Naive thymus-derived CD4-positive, alpha-beta T cell (primary cell): ENCODE measurements around the gene LMO7. TPM values are rescaled to one million over a fixed set of nuclear protein-coding genes. Genes with fewer than 3 reads are reported as not detected.

ENCODE experiments used
- ATAC-seq: fragments of 150-1000 bp; cut with Tn5 transposase; 2 replicates; pipeline ENCODE4 v1.10.0; 2021; ENCODE audit warnings: mild to moderate bottlenecking, moderate library complexity
- CTCF ChIA-PET: fragments of 350-600 bp; sonication (Branson Sonifier 250); formaldehyde crosslinking; loops from one replicate; lab custom pipeline; 2021; ENCODE audit warnings: antibody characterized with exemption; lab: Charles Lee
- POLR2A ChIA-PET: fragments of 350-600 bp; sonication (Branson Sonifier 250); formaldehyde crosslinking; loops from one replicate; lab custom pipeline; 2021; ENCODE audit warnings: antibody characterized with exemption, inconsistent platforms; lab: Charles Lee
- DNase-seq, 9 donors: peaks; one replicate each; pipeline versions ENCODE4 v3.0.0 to v3.0.0-alpha.2; 2020 to 2022; ENCODE audit warnings: mixed read lengths in 1 of 9
- H3K27ac ChIP-seq: one replicate; pipeline ENCODE4 v1.7.0; 2013; ENCODE audit warnings: mild to moderate bottlenecking, low read depth, low read length, moderate library complexity
- H3K27me3 ChIP-seq, 2 donors: one replicate each; pipeline ENCODE4 v1.7.0; 2013; ENCODE audit warnings: low read length in 2 of 2, mild to moderate bottlenecking in 2 of 2, moderate library complexity in 2 of 2; ENCODE audit not compliant: control insufficient read depth in 2 of 2, insufficient read depth in 2 of 2
- H3K36me3 ChIP-seq, 3 experiments: 1 replicate in 2 of 3; 2 replicates in 1 of 3; pipeline ENCODE4 v1.7.0; 2013; ENCODE audit warnings: low read length in 3 of 3, mild to moderate bottlenecking in 3 of 3, moderate library complexity in 1 of 3; ENCODE audit not compliant: insufficient read depth in 3 of 3, control insufficient read depth in 2 of 3
- H3K4me1 ChIP-seq, 2 donors: one replicate each; pipeline ENCODE4 v1.7.0; 2013; ENCODE audit warnings: low read length in 2 of 2, mild to moderate bottlenecking in 2 of 2, moderate library complexity in 1 of 2; ENCODE audit not compliant: control insufficient read depth in 2 of 2, insufficient read depth in 2 of 2
- H3K4me3 ChIP-seq: 2 replicates; pipeline ENCODE4 v1.7.0; 2013; ENCODE audit warnings: mild to moderate bottlenecking, low read length
- H3K9me3 ChIP-seq, 3 experiments: 1 replicate in 2 of 3; 2 replicates in 1 of 3; pipeline ENCODE4 v1.7.0; 2013; ENCODE audit warnings: low read length in 3 of 3; ENCODE audit not compliant: control insufficient read depth in 2 of 3
- H3K27ac Mint-ChIP-seq, 9 donors: one replicate each; pipeline ENCODE4 v1.8.0; 2020 to 2022; ENCODE audit warnings: mixed read lengths in 9 of 9, mild to moderate bottlenecking in 8 of 9, moderate library complexity in 5 of 9, inconsistent platforms in 2 of 9
- H3K27me3 Mint-ChIP-seq, 5 donors: one replicate each; pipeline ENCODE4 v1.8.0; 2021 to 2022; ENCODE audit warnings: mixed read lengths in 5 of 5, mild to moderate bottlenecking in 1 of 5
- H3K36me3 Mint-ChIP-seq, 5 donors: one replicate each; pipeline ENCODE4 v1.8.0; 2020 to 2022; ENCODE audit warnings: mixed read lengths in 5 of 5, mild to moderate bottlenecking in 3 of 5, inconsistent platforms in 1 of 5
- H3K4me1 Mint-ChIP-seq, 7 donors: one replicate each; pipeline ENCODE4 v1.8.0; 2020 to 2022; ENCODE audit warnings: mixed read lengths in 7 of 7, mild to moderate bottlenecking in 3 of 7, inconsistent platforms in 1 of 7
- H3K4me3 Mint-ChIP-seq, 10 donors: one replicate each; pipeline ENCODE4 v1.8.0; 2020 to 2022; ENCODE audit warnings: mild to moderate bottlenecking in 10 of 10, mixed read lengths in 10 of 10, moderate library complexity in 6 of 10, inconsistent platforms in 2 of 10
- H3K9me3 Mint-ChIP-seq, 11 donors: one replicate each; pipeline ENCODE4 v1.8.0; 2020 to 2022; ENCODE audit warnings: mixed read lengths in 11 of 11, mild to moderate bottlenecking in 4 of 11, inconsistent platforms in 1 of 11, moderate library complexity in 1 of 11
- intact Hi-C, 2 donors: fragments of 100-400 bp; cut with micrococcal nuclease; formaldehyde crosslinking; loops; one replicate each; pipeline ENCODE4 v1.15.1; 2023
- polyA plus RNA-seq, 2 donors: library from polyadenylated mRNA; unstranded; fragments of 300-500 nt; fragmentation: Illumina TruSeq; gene quantifications; one replicate each; pipeline ENCODE4 v1.2.3, GENCODE V29; 2021
- total RNA-seq, 6 experiments: library from RNA in 5 of 6; stranded (reverse) in 5 of 6; gene quantifications; 1 replicate in 5 of 6; 2 replicates in 1 of 6; pipeline ENCODE4 v1.2.3 and lab custom pipeline; 2021 to 2026

LMO7 gene
- total and polyA plus RNA-seq, 7 experiments from 2014 or later = 18.0 to 68.1 (median 37.8) TPM

- H3K4me1 Mint-ChIP-seq = no peaks in the 10 kb centered on the region
- no peaks in the 10 kb centered on the region for H3K4me1 ChIP-seq
- intact Hi-C loops = no loop called here
- no peaks in the 10 kb centered on the region for H3K9me3 ChIP-seq
- no peak overlapping the region for H3K27ac Mint-ChIP-seq
- DNase-seq = no peak
- no peaks in the 10 kb centered on the region for H3K36me3 Mint-ChIP-seq
- no peaks in the 10 kb centered on the region for H3K36me3 ChIP-seq
- ATAC-seq = no peak
- H3K4me3 ChIP-seq = no peak overlapping the region
- no peaks in the 10 kb centered on the region for H3K27me3 ChIP-seq
- H3K27ac ChIP-seq = no peak overlapping the region
- CTCF ChIA-PET = interaction anchor here (1.0 kb wide), 1 partner anchor 13 kb away, joined by 3 read pairs; no protein-coding TSS in a partner anchor
- H3K4me3 Mint-ChIP-seq = no peak overlapping the region
- peaks cover 5 to 27% (median 10%) of the 10 kb centered on the region in 5 donors for H3K27me3 Mint-ChIP-seq
- H3K9me3 Mint-ChIP-seq = peaks cover 0 to 2% (median 0%) of the 10 kb centered on the region in 11 donors
- POLR2A ChIA-PET = interaction anchor here (0.6 kb wide), 1 partner anchor 1104 kb away, joined by 3 read pairs; no protein-coding TSS in a partner anchor
These were observed 253.3 kb downstream of the LMO7 start for GRCh38 chr13:75889427-75889826.

GRCh38 chr13:75895168-75895567 lies 259.0 kb downstream of the LMO7 start:
- POLR2A ChIA-PET = no interaction called here
- no peaks in the 10 kb centered on the region for H3K27me3 ChIP-seq
- intact Hi-C loops = no loop called here
- no peaks in the 10 kb centered on the region for H3K9me3 ChIP-seq
- H3K4me1 ChIP-seq = no peaks in the 10 kb centered on the region
- CTCF ChIA-PET = interaction anchor here (0.7 kb wide), 1 partner anchor 1944 kb away, joined by 6 read pairs; no protein-coding TSS in a partner anchor
- no peaks in the 10 kb centered on the region for H3K36me3 Mint-ChIP-seq
- no peaks in the 10 kb centered on the region for H3K36me3 ChIP-seq
- H3K27ac Mint-ChIP-seq = no peak overlapping the region
- DNase-seq (no peak), ATAC-seq (no peak)
- no peak overlapping the region for H3K4me3 Mint-ChIP-seq
- peaks cover 6 to 32% (median 15%) of the 10 kb centered on the region in 5 donors for H3K27me3 Mint-ChIP-seq
- peaks cover 0 to 3% (median 0%) of the 10 kb centered on the region in 11 donors for H3K9me3 Mint-ChIP-seq
- no peak overlapping the region for H3K4me3 ChIP-seq
- H3K4me1 Mint-ChIP-seq = no peaks in the 10 kb centered on the region
- H3K27ac ChIP-seq = no peak overlapping the region

- Mint-ChIP-seq H3K36me3 (no peaks in the 10 kb centered on the region), H3K9me3 (peaks cover 0 to 3% (median 0%) of the 10 kb centered on the region in 11 donors), H3K4me1 (no peaks in the 10 kb centered on the region), H3K4me3 (no peak overlapping the region), H3K27ac (no peak overlapping the region), H3K27me3 (peaks cover 6 to 32% (median 16%) of the 10 kb centered on the region in 5 donors)
- no peak overlapping the region for H3K4me3 ChIP-seq
- no peak overlapping the region for H3K27ac ChIP-seq
- H3K27me3 ChIP-seq = no peaks in the 10 kb centered on the region
- no peaks in the 10 kb centered on the region for H3K36me3 ChIP-seq
- H3K9me3 ChIP-seq = no peaks in the 10 kb centered on the region
- intact Hi-C loops = no loop called here
- ChIA-PET CTCF (no interaction called here), POLR2A (no interaction called here)
- no peak for ATAC-seq
- no peaks in the 10 kb centered on the region for H3K4me1 ChIP-seq
- DNase-seq = no peak
These were observed 260.1 kb downstream of the LMO7 start for GRCh38 chr13:75896271-75896670.

- Histone ChIP-seq H3K4me1 (no peaks in the 10 kb centered on the region), H3K36me3 (no peaks in the 10 kb centered on the region), H3K27ac (no peak overlapping the region), H3K4me3 (no peak overlapping the region), H3K27me3 (no peaks in the 10 kb centered on the region), H3K9me3 (no peaks in the 10 kb centered on the region)
- Mint-ChIP-seq H3K9me3 (peaks cover 0 to 3% (median 0%) of the 10 kb centered on the region in 11 donors), H3K36me3 (no peaks in the 10 kb centered on the region), H3K27me3 (peaks cover 6 to 27% (median 16%) of the 10 kb centered on the region in 5 donors), H3K27ac (no peak overlapping the region), H3K4me3 (no peak overlapping the region), H3K4me1 (no peaks in the 10 kb centered on the region)
- no peak for DNase-seq
- ChIA-PET POLR2A (no interaction called here), CTCF (no interaction called here)
- ATAC-seq = no peak
- intact Hi-C loops = no loop called here
These were observed 261.3 kb downstream of the LMO7 start for GRCh38 chr13:75897386-75897785.

- POLR2A ChIA-PET = no interaction called here
These were observed 265.4 kb downstream of the LMO7 start for GRCh38 chr13:75901501-75901900.

GRCh38 chr13:75902166-75903104 lies 266.3 kb downstream of the LMO7 start:
- intact Hi-C loops = no loop called here
- no peaks in the 10 kb centered on the region for H3K4me1 ChIP-seq
- POLR2A ChIA-PET = no interaction called here

More at GRCh38 chr13:75901501-75901900, 265.4 kb downstream of the LMO7 start:
- Histone ChIP-seq H3K4me1 (no peaks in the 10 kb centered on the region), H3K36me3 (no peaks in the 10 kb centered on the region), H3K27ac (no peak overlapping the region), H3K27me3 (no peaks in the 10 kb centered on the region), H3K4me3 (no peak overlapping the region), H3K9me3 (no peaks in the 10 kb centered on the region)
- H3K27me3 Mint-ChIP-seq = peaks cover 15 to 30% (median 16%) of the 10 kb centered on the region in 5 donors
- ATAC-seq (no peak), DNase-seq (no peak)
- CTCF ChIA-PET = no interaction called here
- intact Hi-C loops = no loop called here
- H3K4me1 Mint-ChIP-seq = no peaks in the 10 kb centered on the region
- H3K27ac Mint-ChIP-seq = no peak overlapping the region
- H3K4me3 Mint-ChIP-seq = no peak overlapping the region
- H3K9me3 Mint-ChIP-seq = peaks cover 0 to 3% (median 0%) of the 10 kb centered on the region in 11 donors
- no peaks in the 10 kb centered on the region for H3K36me3 Mint-ChIP-seq

More at GRCh38 chr13:75902166-75903104, 266.3 kb downstream of the LMO7 start:
- H3K27ac Mint-ChIP-seq = no peak overlapping the region
- H3K4me1 Mint-ChIP-seq = no peaks in the 10 kb centered on the region
- Histone ChIP-seq H3K27ac (no peak overlapping the region), H3K27me3 (no peaks in the 10 kb centered on the region), H3K36me3 (no peaks in the 10 kb centered on the region), H3K4me3 (no peak overlapping the region), H3K9me3 (no peaks in the 10 kb centered on the region)
- no peak for ATAC-seq
- H3K4me3 Mint-ChIP-seq = no peak overlapping the region
- CTCF ChIA-PET = interaction anchor here (0.7 kb wide), 1 partner anchor 120 kb away, joined by 3 read pairs; no protein-coding TSS in a partner anchor
- peaks cover 11 to 30% (median 19%) of the 10 kb centered on the region in 5 donors for H3K27me3 Mint-ChIP-seq
- peaks cover 0 to 3% (median 0%) of the 10 kb centered on the region in 11 donors for H3K9me3 Mint-ChIP-seq
- DNase-seq = no peak
- no peaks in the 10 kb centered on the region for H3K36me3 Mint-ChIP-seq
